Dermis blood vessel endothelial cell (primary cell): ENCODE measurements around the gene PER1. TPM values are rescaled to one million over a fixed set of nuclear protein-coding genes. Genes with fewer than 3 reads are reported as not detected.
"Not testable (repeated sequence)": the region's sequence is repeated elsewhere in the genome, so short reads cannot be mapped to it uniquely, and the experiment has no call there.

ENCODE experiments used
- DNase-seq: peaks from one replicate; pipeline ENCODE4 v3.0.0; 2010
- total RNA-seq: library from RNA; depleted of rRNA; stranded (reverse); fragments of >200 nt; gene quantifications from 2 replicates; pipeline ENCODE4 v1.2.3, GENCODE V29; 2014

PER1 gene
- total RNA-seq, 1 donor from 2014 or later: 7.7 TPM

GRCh38 chr17:8173056-8173870 lies 21.1 kb upstream of the PER1 start:
- peak; percentile 97 for DNase-seq

GRCh38 chr17:8170186-8170585 lies 18.0 kb upstream of the PER1 start:
- not testable (repeated sequence) for DNase-seq

GRCh38 chr17:8167526-8167925 lies 15.3 kb upstream of the PER1 start:
- DNase-seq: no peak

- no peak for DNase-seq
Measured at GRCh38 chr17:8166731-8167130, 14.5 kb upstream of the PER1 start.

GRCh38 chr17:8164815-8165131 lies 12.6 kb upstream of the PER1 start:
- no peak for DNase-seq

DNA sequence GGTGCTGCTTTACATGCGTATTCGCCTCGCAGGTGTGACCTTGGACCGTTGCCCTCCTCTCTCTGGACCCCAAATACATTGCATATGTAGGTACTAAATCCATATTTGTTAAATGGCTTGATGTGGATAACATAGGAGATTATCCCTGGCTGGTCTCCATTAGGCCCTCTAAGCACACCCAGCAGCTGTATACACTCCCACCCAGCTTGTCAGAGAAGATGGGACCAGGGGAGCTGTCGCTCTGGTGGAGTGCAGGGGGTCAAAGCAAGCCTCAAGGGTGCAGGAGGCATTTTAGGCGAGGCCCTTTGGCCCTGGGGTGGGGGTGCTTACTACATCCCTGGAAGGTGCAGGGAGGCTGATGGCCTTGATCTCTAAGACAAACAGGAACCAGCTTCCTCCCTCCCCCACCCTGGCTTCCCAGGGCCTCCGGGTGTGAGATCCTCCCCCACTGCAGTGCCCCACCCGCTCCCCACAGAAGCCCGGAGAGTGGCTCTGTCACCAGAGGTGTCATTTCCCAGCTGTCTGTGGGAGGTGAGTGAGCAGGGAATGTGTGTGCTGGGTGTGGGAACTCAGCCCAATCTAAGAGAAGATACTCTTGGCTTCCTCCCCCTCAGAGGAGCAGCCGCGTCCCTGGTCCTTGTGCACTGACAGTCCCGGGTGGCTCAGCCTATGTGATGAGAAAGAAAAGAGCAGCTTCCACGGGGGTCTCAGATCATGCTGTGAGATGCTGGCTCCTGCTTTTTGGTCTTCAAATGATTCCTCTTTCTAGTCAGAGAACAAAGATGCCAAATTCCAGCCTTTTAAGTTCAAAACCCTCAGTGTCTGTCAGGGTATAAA lies 12.0 kb upstream of the PER1 start:
- DNase-seq: no peak

DNA sequence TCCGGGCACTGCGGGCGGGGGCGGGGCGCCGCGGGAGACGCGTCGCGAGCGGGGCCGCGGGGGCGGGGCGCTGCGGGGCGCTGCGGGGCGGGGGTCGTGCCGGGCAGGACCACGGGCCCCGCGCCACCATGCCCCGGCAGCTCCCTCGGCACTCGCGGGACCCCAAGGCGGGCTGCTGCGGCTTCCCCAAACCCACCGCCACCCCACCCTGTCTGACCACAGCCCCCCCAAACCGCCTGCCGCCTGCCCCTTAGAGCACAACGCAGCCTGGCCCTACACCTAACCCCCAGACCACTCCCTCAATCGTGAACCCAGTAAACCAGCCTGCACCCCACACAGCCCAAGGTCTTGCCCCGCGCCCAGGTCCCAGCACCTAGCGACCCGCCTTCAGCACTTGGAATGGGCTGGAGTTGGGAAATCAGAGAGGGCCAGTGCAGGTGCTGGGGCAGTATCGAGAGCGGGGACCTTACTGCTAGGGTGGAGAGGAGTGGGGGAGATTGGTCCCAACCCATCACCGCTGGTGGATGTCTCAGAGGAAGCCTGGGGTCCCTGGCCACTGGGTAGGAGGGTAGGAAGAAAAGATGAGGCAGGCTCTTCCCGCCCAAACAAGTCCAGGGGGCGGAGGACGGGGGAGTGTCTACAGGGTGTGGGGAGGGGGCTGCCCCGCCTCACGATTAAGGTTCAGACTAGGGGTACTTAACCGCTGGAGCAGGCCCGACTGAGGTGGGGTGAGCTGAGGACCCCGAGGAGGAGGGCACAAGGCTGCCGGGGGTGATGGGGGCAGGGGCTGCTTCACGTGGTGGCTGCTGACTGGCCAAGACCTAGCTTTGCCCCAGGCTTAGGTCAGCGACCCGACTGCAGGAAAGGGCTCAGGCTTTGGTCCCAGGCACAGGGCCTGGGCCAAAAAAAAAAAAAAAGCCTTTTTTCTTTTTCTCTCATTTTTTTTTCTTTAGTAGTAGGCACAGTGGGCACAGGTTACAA lies 11.1 kb upstream of the PER1 start:
- DNase-seq: peak; percentile 25

GRCh38 chr17:8162233-8162996 lies 10.2 kb upstream of the PER1 start, which contains the start of gene VAMP2:
Gene VAMP2, minus strand, starts transcription at chr17:8162948. Its CDS starts 69 bp downstream, at chr17:8162879.
- peak; percentile 80 for DNase-seq

- no peak for DNase-seq
Measured at GRCh38 chr17:8161289-8162232, 9.4 kb upstream of the PER1 start.

- no peak for DNase-seq
Measured at GRCh38 chr17:8160741-8161221, 8.6 kb upstream of the PER1 start.

GRCh38 chr17:8160224-8160577 lies 8.0 kb upstream of the PER1 start:
- DNase-seq: no peak

DNA sequence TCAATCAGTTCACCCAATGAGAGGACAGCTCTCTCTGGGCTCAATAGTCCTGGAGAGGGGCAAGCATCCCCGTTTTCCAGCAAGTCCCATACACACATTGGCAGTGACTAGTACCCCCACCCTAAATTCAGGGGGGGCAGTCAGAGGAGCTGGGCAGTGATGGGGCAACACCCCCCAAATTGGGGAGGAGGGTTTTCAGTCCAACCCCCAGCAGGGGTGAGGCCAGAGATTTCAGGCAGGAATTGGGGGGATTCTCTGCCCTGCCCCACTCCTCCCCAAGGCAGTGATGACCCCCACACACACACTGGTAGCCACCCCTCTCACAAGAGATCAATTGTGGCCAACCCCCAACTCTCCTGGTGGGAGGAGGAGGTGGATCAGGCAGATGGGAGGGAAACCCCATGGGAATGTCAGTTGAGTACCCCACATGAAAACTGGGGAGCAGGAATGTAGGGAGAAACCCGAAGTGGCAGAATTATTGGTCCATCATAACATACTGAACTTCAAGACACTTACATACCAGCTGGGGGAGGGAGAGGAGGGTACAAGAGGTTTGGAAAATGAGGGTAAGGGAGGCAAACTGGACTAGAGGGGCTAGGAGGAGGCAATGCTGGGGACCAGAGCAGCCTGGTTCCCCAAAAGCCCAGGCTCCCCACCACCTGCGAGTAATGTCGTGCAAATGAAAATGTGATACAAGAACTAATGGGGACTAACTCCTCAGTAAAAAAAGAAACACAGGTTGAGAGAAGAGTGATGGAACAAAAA lies 7.4 kb upstream of the PER1 start:
- no peak for DNase-seq

- no peak for DNase-seq
Measured at GRCh38 chr17:8159032-8159400, 6.8 kb upstream of the PER1 start.

- peak; percentile 96 for DNase-seq
Measured at GRCh38 chr17:8158267-8159031, 6.2 kb upstream of the PER1 start.

GRCh38 chr17:8156246-8156992 lies 4.2 kb upstream of the PER1 start:
- DNase-seq: peak; percentile 100

GRCh38 chr17:8155996-8156245 lies 3.7 kb upstream of the PER1 start:
- no peak for DNase-seq

DNA sequence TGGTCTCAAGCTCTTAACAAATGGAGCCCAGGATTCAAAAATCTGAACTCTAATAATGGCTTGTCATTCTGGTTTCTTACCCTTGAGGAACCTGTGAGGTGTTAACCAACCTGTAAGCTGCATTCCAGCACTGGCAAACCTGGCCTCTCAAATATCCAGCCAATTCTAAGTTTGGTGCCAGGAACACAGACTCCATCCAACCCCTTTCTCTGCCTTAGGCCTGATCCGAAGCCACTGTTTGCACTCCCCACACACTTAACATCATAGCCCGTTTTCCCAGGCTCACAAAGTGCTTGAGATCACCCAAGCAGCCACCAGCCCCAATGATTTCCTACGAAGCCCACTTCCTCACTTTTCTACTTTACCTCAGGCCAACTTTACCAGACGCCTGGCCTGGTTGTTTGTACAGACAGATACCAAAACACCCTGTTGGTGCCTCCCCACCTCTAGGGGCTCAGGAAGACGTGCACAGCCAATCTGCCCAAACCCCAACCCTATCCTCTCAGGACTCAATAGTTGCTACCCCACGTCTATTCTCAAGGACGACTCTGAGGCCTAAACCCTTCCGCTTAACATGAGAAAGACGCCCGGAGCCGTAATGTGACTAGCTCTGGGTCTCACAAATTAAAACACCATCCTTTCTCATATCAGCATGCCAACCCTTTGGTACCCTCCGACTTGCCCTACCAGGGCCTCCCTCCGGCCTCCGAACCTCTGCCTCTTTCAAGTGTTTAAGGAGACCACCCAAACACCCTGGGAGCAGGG lies 3.2 kb upstream of the PER1 start:
- DNase-seq: no peak

GRCh38 chr17:8154608-8155155 lies 2.5 kb upstream of the PER1 start:
- DNase-seq: no peak
